Measurements from ENCODE around the gene CCDC74B.
"Not testable (repeated sequence)": the region's sequence is repeated elsewhere in the genome, so short reads cannot be mapped to it uniquely, and the experiment has no call there.

Gene CCDC74B

GRCh38 chr2:130145006-130145414 lies at the start of gene CCDC74B:
TSS of gene CCDC74B (minus strand) at chr2:130145112. CDS start at chr2:130144996, 116 bp downstream.
- DNase-seq = peak; percentile 87
- not testable (repeated sequence) for H3K36me3 ChIP-seq; H3K9me3 ChIP-seq (ENCODE audit: severe bottlenecking); H3K27me3 ChIP-seq (ENCODE audit: insufficient read depth, low read depth, severe bottlenecking)
- Histone ChIP-seq H3K27ac (peak within 1 kb of the TSS; percentile 58), H3K4me3 (ENCODE audit: low read depth, low read length) (peak within 1 kb of the TSS; percentile 52)

DNA sequence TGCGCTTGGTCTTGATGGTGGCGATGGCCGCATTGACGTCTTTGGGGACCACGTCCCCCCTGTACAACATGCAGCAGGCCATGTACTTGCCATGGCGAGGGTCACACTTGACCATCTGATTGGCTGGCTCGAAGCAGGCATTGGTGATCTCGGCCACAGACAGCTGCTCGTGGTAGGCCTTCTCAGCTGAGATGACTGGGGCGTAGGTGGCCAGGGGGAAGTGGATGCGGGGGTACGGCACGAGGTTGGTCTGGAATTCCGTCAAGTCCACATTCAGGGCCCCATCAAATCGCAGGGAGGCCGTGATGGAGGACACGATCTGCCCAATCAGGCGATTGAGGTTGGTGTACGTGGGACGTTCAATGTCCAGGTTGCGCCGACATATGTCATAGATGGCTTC lies 48.9 kb upstream of the CCDC74B start:
- not testable (repeated sequence) for H3K27ac ChIP-seq; H3K36me3 ChIP-seq; H3K4me3 ChIP-seq (ENCODE audit: low read depth, low read length); H3K9me3 ChIP-seq (ENCODE audit: severe bottlenecking); H3K27me3 ChIP-seq (ENCODE audit: insufficient read depth, low read depth, severe bottlenecking); DNase-seq

DNA sequence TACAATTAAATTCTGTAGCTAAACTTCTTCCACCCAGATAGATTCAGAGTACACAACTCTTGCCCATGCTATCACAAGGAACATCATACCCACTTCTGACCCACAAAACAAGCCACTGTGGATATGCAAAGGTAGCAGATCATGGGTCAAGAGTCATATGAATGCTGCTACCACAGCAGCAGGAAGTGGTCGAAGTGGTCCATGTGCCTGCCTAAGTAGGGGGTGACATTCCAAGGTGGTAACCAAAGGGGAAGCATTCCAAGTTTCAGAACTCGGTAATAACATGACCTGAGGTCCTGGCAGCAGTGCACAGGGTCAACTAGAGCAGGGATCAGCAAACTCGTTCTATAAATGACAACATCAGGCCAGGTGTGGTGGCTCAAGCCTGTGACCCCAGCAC lies 47.5 kb upstream of the CCDC74B start:
- not testable (repeated sequence) for DNase-seq; H3K4me3 ChIP-seq (ENCODE audit: low read depth, low read length); H3K27me3 ChIP-seq (ENCODE audit: insufficient read depth, low read depth, severe bottlenecking); H3K27ac ChIP-seq; H3K9me3 ChIP-seq (ENCODE audit: severe bottlenecking); H3K36me3 ChIP-seq

- H3K9me3 ChIP-seq (ENCODE audit: severe bottlenecking); DNase-seq; H3K27ac ChIP-seq; H3K27me3 ChIP-seq (ENCODE audit: insufficient read depth, low read depth, severe bottlenecking); H3K4me3 ChIP-seq (ENCODE audit: low read depth, low read length); H3K36me3 ChIP-seq: not testable (repeated sequence)
Measured at GRCh38 chr2:130191319-130191718, 46.4 kb upstream of the CCDC74B start.

GRCh38 chr2:130190237-130190636 lies 45.3 kb upstream of the CCDC74B start:
- H3K27me3 ChIP-seq (ENCODE audit: insufficient read depth, low read depth, severe bottlenecking) = no peaks in the 10 kb centered on the region
- H3K4me3 ChIP-seq (ENCODE audit: low read depth, low read length) = no peak overlapping the region
- H3K9me3 ChIP-seq (ENCODE audit: severe bottlenecking) = no peaks in the 10 kb centered on the region
- H3K27ac ChIP-seq = no peak overlapping the region
- TF ChIP-seq, protein P1, sequence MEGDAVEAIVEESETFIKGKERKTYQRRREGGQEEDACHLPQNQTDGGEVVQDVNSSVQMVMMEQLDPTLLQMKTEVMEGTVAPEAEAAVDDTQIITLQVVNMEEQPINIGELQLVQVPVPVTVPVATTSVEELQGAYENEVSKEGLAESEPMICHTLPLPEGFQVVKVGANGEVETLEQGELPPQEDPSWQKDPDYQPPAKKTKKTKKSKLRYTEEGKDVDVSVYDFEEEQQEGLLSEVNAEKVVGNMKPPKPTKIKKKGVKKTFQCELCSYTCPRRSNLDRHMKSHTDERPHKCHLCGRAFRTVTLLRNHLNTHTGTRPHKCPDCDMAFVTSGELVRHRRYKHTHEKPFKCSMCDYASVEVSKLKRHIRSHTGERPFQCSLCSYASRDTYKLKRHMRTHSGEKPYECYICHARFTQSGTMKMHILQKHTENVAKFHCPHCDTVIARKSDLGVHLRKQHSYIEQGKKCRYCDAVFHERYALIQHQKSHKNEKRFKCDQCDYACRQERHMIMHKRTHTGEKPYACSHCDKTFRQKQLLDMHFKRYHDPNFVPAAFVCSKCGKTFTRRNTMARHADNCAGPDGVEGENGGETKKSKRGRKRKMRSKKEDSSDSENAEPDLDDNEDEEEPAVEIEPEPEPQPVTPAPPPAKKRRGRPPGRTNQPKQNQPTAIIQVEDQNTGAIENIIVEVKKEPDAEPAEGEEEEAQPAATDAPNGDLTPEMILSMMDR (IDR thresholded peaks at IDR 0.05; ENCODE audit: low read depth, low read length) = no peak
- no peak for DNase-seq
- H3K36me3 ChIP-seq = no peaks in the 10 kb centered on the region

DNA sequence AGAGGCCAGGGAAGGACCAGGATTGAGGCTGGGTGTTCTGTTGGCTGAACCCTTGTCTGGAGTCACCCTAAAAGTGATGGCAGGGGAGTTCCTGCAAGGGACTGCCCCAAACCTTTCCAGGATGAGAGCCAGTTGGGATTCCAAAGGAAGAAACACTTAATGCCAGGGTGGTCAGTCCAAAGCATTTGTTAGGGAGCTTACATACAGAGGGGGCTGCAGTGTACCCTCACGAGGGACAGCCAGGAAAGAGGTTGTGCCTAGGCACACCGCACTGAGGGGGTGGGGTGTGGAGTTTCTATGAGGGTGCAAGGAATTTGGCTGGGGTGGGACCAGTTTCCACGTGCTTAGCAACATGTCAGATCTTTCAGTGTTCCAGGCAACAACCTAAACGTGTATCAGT lies 44.0 kb upstream of the CCDC74B start:
- H3K27ac ChIP-seq; DNase-seq; H3K9me3 ChIP-seq (ENCODE audit: severe bottlenecking); H3K27me3 ChIP-seq (ENCODE audit: insufficient read depth, low read depth, severe bottlenecking); H3K36me3 ChIP-seq; H3K4me3 ChIP-seq (ENCODE audit: low read depth, low read length): not testable (repeated sequence)

- H3K36me3 ChIP-seq; H3K9me3 ChIP-seq (ENCODE audit: severe bottlenecking); H3K27me3 ChIP-seq (ENCODE audit: insufficient read depth, low read depth, severe bottlenecking); H3K4me3 ChIP-seq (ENCODE audit: low read depth, low read length): not testable (repeated sequence)
- peak; percentile 55 for DNase-seq
- peak overlapping the region; percentile 50 for H3K27ac ChIP-seq
Measured at GRCh38 chr2:130187859-130188792, 43.2 kb upstream of the CCDC74B start.

- Histone ChIP-seq H3K27ac (no peak overlapping the region), H3K4me3 (ENCODE audit: low read depth, low read length) (no peak overlapping the region), H3K27me3 (ENCODE audit: insufficient read depth, low read depth, severe bottlenecking) (no peaks in the 10 kb centered on the region), H3K36me3 (peaks cover 6% of the 10 kb centered on the region), H3K9me3 (ENCODE audit: severe bottlenecking) (no peaks in the 10 kb centered on the region)
- no peak for DNase-seq
- TF ChIP-seq, protein P1 (IDR thresholded peaks at IDR 0.05; ENCODE audit: low read depth, low read length) = no peak
Measured at GRCh38 chr2:130187268-130187667, 42.4 kb upstream of the CCDC74B start.

DNA sequence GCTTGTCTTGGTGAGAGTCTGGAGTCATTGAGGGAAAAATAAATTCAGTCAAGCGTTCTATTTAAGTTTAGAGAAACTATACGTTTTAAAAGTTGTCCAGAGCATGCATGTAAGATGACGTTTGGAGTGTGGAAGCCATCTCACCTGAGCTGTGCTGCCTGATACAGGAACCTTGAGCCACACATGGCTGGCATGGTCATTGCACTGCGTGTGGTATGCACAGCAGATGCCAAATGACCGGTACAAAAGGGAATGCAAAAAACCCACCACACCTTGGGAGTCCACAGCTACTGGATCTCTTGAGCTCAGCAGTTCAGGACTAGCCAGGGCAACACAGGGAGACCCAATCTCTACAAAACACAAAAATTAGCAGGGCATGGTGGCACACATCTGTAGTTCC lies 41.5 kb upstream of the CCDC74B start:
- peaks cover 6% of the 10 kb centered on the region for H3K36me3 ChIP-seq
- TF ChIP-seq, protein P1 (IDR thresholded peaks at IDR 0.05; ENCODE audit: low read depth, low read length) = no peak
- H3K4me3 ChIP-seq (ENCODE audit: low read depth, low read length) = no peak overlapping the region
- no peaks in the 10 kb centered on the region for H3K9me3 ChIP-seq (ENCODE audit: severe bottlenecking)
- H3K27me3 ChIP-seq (ENCODE audit: insufficient read depth, low read depth, severe bottlenecking) = no peaks in the 10 kb centered on the region
- no peak overlapping the region for H3K27ac ChIP-seq
- DNase-seq = no peak
